Panc1 (cell line): ENCODE data around the gene GRIK4.

ENCODE experiments used
- CTCF ChIP-seq: fragments of 450-650 bp; IDR thresholded peaks from 2 replicates; pipeline ENCODE4 v1.5.1; 2017; ENCODE audit warnings: mild to moderate bottlenecking
- POLR2AphosphoS5 ChIP-seq: IDR thresholded peaks from 2 replicates; pipeline ENCODE4 v1.6.1; 2012; ENCODE audit warnings: mild to moderate bottlenecking, low read depth, low read length, moderate library complexity
- SIN3A ChIP-seq: IDR thresholded peaks from 2 replicates; pipeline ENCODE4 v1.6.1; 2012; ENCODE audit warnings: low read depth, mild to moderate bottlenecking, low read length, moderate library complexity, borderline replicate concordance; ENCODE audit not compliant: insufficient read depth
- TF ChIP-seq, protein P1 (sequence below), 2 experiments: IDR thresholded peaks; 2 replicates each; pipeline ENCODE4 v1.6.1; 2011 to 2012; ENCODE audit warnings: low read depth in 2 of 2, control low read depth in 1 of 2, low read length in 1 of 2, mild to moderate bottlenecking in 1 of 2, moderate library complexity in 1 of 2; ENCODE audit not compliant: insufficient read depth in 1 of 2

DNA sequence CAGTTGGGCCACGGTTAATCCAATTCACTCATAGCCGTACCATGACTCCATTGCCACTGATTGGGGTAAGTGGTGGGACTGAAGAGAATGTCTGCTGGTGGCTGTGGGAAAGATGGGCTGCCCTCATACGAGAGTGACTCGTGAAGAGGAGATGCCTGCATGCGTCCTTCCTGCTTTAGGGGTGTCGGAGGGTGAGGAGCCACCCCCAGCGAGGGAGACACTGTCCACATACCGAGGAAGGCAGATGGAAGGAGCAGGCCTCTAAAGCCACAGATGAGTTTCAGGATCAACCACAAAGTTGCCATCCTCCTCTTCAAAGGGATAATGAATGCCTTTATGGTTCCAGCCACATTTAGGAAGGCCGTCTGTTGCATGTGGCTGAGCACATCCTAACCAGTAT lies 83.2 kb downstream of the GRIK4 start:
- TF ChIP-seq CTCF (no peak), POLR2AphosphoS5 (no peak), SIN3A (no peak)
- TF ChIP-seq, protein P1, sequence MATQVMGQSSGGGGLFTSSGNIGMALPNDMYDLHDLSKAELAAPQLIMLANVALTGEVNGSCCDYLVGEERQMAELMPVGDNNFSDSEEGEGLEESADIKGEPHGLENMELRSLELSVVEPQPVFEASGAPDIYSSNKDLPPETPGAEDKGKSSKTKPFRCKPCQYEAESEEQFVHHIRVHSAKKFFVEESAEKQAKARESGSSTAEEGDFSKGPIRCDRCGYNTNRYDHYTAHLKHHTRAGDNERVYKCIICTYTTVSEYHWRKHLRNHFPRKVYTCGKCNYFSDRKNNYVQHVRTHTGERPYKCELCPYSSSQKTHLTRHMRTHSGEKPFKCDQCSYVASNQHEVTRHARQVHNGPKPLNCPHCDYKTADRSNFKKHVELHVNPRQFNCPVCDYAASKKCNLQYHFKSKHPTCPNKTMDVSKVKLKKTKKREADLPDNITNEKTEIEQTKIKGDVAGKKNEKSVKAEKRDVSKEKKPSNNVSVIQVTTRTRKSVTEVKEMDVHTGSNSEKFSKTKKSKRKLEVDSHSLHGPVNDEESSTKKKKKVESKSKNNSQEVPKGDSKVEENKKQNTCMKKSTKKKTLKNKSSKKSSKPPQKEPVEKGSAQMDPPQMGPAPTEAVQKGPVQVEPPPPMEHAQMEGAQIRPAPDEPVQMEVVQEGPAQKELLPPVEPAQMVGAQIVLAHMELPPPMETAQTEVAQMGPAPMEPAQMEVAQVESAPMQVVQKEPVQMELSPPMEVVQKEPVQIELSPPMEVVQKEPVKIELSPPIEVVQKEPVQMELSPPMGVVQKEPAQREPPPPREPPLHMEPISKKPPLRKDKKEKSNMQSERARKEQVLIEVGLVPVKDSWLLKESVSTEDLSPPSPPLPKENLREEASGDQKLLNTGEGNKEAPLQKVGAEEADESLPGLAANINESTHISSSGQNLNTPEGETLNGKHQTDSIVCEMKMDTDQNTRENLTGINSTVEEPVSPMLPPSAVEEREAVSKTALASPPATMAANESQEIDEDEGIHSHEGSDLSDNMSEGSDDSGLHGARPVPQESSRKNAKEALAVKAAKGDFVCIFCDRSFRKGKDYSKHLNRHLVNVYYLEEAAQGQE (IDR thresholded peaks at IDR 0.05; ENCODE audit: insufficient read depth in 1 of 2, low read depth in 2 of 2, low read length in 1 of 2) = no peak
